GM21526 (cell line): Measurements from ENCODE around the gene DCLK1.

Source experiments
- ATAC-seq: cut with Tn5 transposase; IDR thresholded peaks from one replicate; pipeline ENCODE4 v1.9.1; 2021; ENCODE audit warnings: moderate library complexity; ENCODE audit not compliant: unreplicated experiment, low FRiP score

Gene DCLK1

DNA sequence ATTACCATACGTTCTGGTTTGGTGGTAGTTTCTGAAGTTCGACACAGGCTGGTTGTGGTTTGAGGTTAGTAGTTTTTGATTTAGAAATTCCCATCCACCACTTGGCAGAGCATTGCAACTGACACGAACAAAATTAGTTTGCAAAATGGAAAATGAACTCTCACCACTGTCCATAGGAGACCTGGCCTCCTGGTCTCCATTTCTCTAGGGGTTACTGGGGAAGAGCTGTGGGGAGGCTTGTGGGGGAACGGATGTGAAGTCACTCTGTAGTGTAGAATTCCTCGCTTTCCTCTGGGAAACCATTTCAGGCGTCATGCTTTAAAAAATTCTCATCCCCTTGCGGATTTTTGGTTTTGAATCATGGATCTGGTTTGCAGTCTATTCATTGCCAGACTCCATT lies 333.2 kb downstream of the DCLK1 start:
- no peak for ATAC-seq

DNA sequence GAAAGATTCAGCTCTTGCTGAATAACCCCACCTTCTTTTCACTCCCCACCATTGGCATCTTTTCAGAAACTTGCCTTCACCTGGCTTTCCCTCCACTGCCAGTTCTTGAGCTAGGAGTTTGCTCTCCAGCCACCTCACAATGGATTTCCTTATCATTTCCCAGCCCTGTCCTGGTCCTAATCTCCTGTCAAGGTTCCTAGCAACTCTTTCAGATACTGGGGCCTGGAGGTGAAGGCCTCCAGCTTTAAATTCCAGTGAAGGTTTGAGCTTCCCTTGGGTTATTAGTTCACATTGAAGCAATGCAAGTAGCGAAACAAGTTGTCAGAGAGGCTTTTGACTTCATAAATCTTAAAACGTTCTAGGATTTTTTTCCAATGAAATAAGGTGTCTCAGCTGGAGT lies 333.9 kb downstream of the DCLK1 start:
- no peak for ATAC-seq

DNA sequence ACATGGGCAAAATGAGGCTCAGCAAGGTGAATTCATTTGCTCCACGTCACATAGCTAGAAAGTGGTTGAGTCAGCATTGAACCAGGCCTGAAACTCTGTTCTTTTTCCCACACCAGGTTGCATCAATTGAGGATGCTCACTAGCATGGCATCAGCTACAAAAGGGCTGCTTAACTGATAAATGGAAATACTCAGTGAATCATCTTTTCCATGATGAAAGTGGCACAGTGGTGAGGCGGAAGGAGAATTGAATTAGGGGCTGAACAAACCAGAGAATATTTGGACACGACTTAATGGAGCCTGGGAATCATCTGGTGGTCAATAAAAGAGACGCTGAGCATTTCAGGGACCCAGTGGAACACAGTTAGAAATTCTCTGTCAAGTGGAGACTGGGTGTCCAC lies 334.6 kb downstream of the DCLK1 start:
- no peak for ATAC-seq

- no peak for ATAC-seq
These were observed 336.3 kb downstream of the DCLK1 start for GRCh38 chr13:35794734-35795389.

GRCh38 chr13:35793823-35794222 lies 337.4 kb downstream of the DCLK1 start:
- no peak for ATAC-seq

DNA sequence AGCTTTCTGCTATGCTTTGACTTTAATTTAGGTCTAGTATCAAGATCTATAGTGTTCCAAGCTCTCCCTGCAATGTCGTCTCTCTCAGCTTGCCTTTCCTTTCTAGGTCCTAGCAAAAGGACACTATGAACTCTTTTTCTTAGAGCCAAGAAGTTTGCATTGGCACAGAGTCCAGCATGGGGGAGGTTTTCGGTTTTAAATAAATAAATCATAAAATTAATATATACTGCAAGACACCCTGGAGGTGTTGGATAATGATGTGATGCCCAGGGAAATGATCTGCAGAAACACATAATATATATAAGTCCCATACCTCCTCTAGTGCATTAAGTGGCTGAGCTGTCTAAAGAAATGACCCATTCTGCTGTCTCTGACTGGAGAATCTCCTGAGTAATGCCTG lies 338.3 kb downstream of the DCLK1 start:
- ATAC-seq, result no peak

DNA sequence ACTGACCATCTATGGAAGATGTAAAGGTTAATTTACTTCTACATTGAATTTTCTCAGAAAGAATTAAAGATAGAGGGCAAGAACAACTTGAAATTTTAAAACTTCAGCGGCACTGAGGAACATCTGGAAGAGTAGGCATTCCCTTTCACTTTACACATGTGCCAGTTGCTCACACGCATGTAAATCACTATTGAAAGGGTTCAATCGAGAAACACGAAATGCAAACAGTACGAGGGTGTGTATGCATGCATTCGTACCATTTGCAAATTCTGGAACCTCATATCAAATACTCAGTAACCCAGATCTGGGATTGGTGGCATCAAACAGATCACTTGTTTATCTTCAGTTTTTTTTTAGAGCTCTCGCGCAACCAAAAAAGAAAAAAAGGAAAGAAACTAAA lies 339.2 kb downstream of the DCLK1 start:
- ATAC-seq, result no peak

DNA sequence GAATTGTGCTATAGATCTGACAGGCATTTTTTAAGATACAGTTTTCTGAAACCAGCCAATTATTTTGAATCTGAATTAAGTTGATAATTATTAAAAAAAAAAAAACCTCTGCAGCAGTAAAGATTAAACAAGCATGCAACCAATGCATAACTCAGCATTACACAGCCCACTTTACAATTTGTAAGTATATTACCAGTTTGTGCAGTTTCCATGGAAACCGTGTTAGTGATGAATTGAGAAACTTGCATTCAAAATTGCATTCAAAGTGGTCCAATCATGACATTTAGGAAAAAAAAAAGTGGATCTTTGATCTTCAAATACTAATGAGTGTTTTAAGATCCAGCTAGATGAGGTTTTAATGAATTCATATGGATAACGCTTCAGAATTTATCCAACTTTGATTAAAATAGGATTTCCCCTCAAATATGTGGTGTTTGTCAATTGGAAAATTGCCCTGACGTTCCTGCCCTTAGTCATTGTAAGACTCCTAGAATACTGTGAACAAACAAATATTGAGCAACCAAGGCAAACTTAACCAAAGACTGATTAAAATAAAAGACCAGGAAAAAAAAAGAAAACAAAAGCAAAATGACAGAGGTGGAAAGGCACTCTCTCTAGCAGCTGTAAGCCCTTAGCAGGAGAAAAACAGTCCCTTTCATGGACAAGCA lies 339.9 kb downstream of the DCLK1 start:
- ATAC-seq, result no peak

DNA sequence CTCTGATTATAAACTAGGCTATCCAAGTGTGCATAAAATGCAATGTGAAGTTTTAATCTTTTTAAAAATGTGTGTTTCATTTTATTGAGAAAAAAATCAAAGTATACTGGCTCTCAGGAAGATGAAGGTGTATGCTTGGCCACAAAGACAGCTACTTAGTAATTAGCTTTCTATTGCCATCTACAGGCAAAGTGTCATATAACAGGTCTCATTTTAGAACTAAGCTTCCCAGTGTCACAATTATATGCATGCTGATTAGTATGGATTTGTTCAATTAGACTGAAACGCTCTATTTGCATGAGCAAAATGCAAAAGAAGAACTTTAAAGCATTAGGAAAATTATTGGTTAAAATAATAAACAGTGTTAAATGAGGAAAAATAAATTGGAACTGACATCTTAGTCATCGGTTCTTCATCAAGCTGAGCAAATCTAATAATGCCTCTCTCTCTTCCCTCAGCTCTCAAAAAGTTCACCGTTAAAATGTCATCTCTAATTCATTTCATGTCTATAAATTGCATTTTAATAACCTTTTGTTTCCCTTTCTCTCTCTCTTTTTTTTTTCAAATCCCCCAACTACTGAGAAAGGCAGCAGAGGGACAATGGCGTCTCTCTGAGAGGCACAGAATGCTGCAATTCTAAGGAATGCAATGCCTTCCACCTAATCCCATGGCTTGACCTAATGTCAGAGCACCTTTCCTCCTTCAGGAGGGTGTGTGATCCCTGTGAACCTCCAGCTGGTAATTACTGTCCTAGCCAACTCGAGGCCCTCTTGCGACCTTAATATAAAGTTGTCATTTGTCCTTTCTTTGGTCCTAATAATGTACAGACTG lies 341.6 kb downstream of the DCLK1 start:
- ATAC-seq, result peak; percentile 65

GRCh38 chr13:35787937-35788336 lies 343.2 kb downstream of the DCLK1 start:
- ATAC-seq, result no peak

GRCh38 chr13:35785576-35786303 lies 345.4 kb downstream of the DCLK1 start:
- ATAC-seq, result no peak

GRCh38 chr13:35784286-35784951 lies 346.8 kb downstream of the DCLK1 start:
- no peak for ATAC-seq

DNA sequence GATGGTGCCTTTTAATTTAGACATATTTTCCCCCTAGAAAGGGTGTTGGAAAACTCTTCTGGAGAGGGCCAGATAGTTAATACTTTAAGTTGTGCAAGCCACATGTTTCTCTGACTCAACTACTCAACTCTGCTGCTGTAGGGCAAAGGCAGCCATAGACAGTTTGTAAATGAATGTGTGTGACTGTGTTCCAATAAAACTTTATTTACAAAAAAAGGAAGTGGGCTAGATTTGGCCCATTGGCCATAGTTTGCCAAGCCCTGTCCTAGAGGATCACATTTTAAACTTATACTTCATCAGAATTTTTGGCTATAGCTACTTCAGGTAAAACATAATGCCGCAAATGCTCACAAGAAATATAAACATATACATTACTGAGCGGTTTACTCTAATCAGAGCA lies 348.4 kb downstream of the DCLK1 start:
- ATAC-seq, result no peak

DNA sequence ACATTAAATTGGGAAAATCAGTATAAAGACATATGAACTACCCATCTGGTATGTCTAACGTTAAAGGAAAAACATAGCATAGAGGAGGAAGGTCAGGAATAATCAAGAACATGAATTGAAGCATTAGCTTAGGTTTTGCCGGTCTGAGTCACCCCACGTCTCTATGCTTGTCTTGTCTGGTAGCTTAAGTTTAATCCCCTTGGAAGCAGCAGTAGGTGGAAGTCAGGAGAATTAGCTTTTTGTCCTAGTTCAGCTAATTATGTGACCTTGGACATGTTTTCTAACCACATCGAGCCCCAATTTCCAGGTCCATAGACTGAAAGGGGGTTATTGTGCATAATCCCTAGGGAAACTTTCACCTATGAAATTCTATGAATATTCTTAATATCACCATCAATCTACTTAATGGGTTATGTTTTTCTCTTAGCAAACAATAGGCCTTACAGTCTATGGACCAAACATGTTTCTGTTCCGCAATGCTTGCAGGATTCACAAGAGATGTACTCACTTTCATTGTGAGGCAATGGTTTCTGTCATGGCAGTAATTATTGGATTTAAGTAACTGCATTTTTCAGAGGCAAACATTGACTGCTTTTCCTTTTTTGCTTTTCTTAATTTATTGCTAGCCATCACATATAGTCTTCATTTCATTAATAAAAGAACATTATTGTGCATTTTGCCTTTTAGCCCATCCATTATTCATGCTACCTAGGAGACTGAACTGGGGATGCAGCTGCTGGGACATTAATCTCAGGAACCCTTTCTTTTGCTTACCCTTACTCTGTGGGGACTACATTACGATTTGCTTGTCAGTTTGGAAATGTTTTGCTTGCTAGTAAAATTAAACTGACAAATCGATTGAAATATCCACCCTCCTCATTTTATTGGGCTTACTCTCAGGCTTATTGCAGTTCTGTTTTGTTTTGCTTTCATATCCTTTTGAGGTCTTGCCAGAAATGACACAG lies 349.9 kb downstream of the DCLK1 start:
- no peak for ATAC-seq

DNA sequence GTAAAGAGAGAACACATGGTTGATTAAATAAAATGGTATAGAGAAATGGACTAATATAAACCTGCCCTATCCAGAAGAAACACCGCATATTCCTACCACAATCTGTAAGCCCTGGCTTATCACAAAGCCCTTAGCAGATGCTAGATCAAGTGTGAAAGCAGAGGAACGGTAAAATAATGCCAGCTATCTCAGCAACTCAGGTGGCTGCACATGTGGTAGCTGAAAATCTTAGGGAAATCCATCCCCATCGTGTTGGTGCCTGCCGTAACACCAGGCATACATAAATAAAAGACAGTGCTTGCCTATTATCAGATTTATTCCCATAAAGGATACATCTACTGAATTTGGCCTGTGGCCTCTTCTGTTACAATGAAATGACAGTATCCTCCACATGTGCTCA lies 350.6 kb downstream of the DCLK1 start:
- ATAC-seq, result no peak

DNA sequence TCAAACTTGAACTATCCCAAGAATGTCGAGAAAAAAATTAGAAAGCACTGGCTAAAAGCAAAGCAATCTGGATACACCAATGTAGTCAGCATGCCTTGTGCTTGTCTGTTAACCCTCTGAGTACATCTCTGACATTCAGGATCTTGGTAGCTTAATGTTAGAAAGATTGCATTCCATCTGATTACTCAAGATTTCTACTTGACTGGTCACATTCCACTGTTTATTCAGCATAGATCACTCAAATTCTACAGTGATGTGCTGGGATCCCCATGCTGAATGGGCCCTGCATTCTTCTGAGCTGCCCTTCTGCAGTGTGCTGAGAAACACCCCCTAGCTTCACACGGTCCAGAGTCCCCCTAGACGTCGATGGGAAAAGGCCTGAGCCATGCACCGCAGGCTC lies 359.3 kb downstream of the DCLK1 start:
- no peak for ATAC-seq

GRCh38 chr13:35770756-35771297 lies 360.4 kb downstream of the DCLK1 start:
- no peak for ATAC-seq

GRCh38 chr13:35769812-35770211 lies 361.4 kb downstream of the DCLK1 start:
- ATAC-seq, result no peak

DNA sequence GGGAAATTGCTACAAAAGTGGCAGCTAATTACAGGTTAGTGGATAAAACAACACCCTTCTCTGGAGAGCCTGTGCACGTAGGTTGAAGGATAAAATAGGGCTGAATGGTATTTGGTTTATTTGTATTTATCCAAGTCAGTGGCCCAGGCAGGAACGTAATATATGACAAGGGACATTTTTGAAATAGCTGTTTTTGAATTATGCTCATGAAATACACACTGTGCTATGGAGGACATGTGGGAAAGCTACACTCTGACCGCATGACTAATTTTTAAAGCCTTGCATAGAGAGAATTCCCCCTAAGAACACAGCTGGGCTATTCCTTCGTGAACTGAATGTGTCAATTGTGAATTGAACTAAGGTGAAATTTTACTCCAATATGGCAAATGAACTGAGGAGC lies 362.6 kb downstream of the DCLK1 start:
- ATAC-seq, result no peak
